Adipocyte (in vitro differentiated cells): Measurements from ENCODE around the gene INPP4A.

Source experiments
- DNase-seq: peaks from one replicate; pipeline ENCODE4 v3.0.0-alpha.2; 2015; ENCODE audit warnings: low read depth
- H3K27me3 ChIP-seq: replicated peaks from 2 replicates; pipeline ENCODE4 v1.7.0; 2013; ENCODE audit warnings: mild to moderate bottlenecking, low read length, moderate library complexity; ENCODE audit not compliant: control insufficient read depth, insufficient read depth
- H3K36me3 ChIP-seq: 2 replicates; pipeline ENCODE4 v1.7.0; 2013; ENCODE audit warnings: low read length, mild to moderate bottlenecking, moderate library complexity; ENCODE audit not compliant: control insufficient read depth, insufficient read depth, severe bottlenecking
- H3K4me1 ChIP-seq: 2 replicates; pipeline ENCODE4 v1.7.0; 2013; ENCODE audit warnings: mild to moderate bottlenecking, low read length, moderate library complexity; ENCODE audit not compliant: control insufficient read depth, insufficient read depth
- H3K4me3 ChIP-seq: 2 replicates; pipeline ENCODE4 v1.7.0; 2013; ENCODE audit warnings: mild to moderate bottlenecking, low read length, moderate library complexity
- H3K9ac ChIP-seq: 2 replicates; pipeline ENCODE4 v1.7.0; 2013; ENCODE audit warnings: mild to moderate bottlenecking, low read length, moderate library complexity
- H3K9me3 ChIP-seq: 2 replicates; pipeline ENCODE4 v1.7.0; 2013; ENCODE audit warnings: mild to moderate bottlenecking, low read length, moderate library complexity; ENCODE audit not compliant: control insufficient read depth

Gene INPP4A

GRCh38 chr2:98608116-98608961, 163.7 kb downstream of the INPP4A start, which contains the start of the genes COA5 and UNC50:
Gene COA5, minus strand, starts transcription at chr2:98608512. Its CDS starts 107 bp downstream, at chr2:98608405.
Gene UNC50, plus strand, starts transcription at chr2:98608589. Its CDS starts 1,171 bp downstream, at chr2:98609760.
- peak; percentile 97 for DNase-seq
- Histone ChIP-seq H3K9ac (peak within 1 kb of the TSS; percentile 98), H3K27me3 (no peaks in the 10 kb centered on the region)

GRCh38 chr2:98608962-98609604, 164.4 kb downstream of the INPP4A start:
- H3K36me3 ChIP-seq = peaks cover 39% of the 10 kb centered on the region
- H3K4me1 ChIP-seq = peaks cover 33% of the 10 kb centered on the region
- H3K9ac ChIP-seq = peak overlapping the region; percentile 98
- H3K9me3 ChIP-seq = no peaks in the 10 kb centered on the region
- DNase-seq = peak; percentile 65
- peak overlapping the region; percentile 92 for H3K4me3 ChIP-seq
- no peaks in the 10 kb centered on the region for H3K27me3 ChIP-seq

More at GRCh38 chr2:98608116-98608961, 163.7 kb downstream of the INPP4A start, which contains the start of the genes COA5 and UNC50:
- Histone ChIP-seq H3K36me3 (peaks cover 38% of the 10 kb centered on the region), H3K4me1 (peaks cover 33% of the 10 kb centered on the region), H3K4me3 (peak within 1 kb of the TSS; percentile 92), H3K9me3 (no peaks in the 10 kb centered on the region)

GRCh38 chr2:98614024-98614739, 169.5 kb downstream of the INPP4A start:
- H3K9me3 ChIP-seq = no peaks in the 10 kb centered on the region
- H3K27me3 ChIP-seq = no peaks in the 10 kb centered on the region
- peaks cover 86% of the 10 kb centered on the region for H3K36me3 ChIP-seq
- no peak overlapping the region for H3K4me3 ChIP-seq
- DNase-seq = no peak
- peaks cover 18% of the 10 kb centered on the region for H3K4me1 ChIP-seq
- no peak overlapping the region for H3K9ac ChIP-seq

GRCh38 chr2:98615481-98615880, 170.8 kb downstream of the INPP4A start:
- no peak for DNase-seq
- Histone ChIP-seq H3K36me3 (peaks cover 82% of the 10 kb centered on the region), H3K4me1 (peaks cover 6% of the 10 kb centered on the region), H3K9ac (no peak overlapping the region), H3K4me3 (no peak overlapping the region), H3K27me3 (no peaks in the 10 kb centered on the region), H3K9me3 (no peaks in the 10 kb centered on the region)

DNA sequence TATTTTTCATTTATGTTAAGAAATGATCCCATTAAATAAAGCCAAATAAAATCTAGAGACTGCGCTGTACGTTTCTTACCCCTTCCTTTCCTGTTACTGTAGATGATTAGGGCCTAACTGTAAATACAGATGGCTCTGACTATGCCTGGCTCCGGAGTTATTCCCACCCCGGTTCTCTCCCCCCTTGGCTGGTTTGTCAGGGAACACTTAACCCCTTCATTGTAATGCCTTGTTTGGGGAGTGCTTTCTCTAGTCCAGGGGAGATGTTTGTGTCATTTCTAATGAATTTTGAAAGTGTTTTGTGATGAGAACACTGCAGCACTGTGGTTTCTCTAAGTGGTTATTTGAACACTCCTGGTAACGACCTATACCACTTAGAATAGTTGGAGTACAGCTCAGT, 172.5 kb downstream of the INPP4A start:
- Histone ChIP-seq H3K9ac (no peak overlapping the region), H3K4me1 (no peaks in the 10 kb centered on the region), H3K36me3 (peaks cover 72% of the 10 kb centered on the region), H3K27me3 (no peaks in the 10 kb centered on the region), H3K9me3 (no peaks in the 10 kb centered on the region), H3K4me3 (no peak overlapping the region)
- DNase-seq = no peak

DNA sequence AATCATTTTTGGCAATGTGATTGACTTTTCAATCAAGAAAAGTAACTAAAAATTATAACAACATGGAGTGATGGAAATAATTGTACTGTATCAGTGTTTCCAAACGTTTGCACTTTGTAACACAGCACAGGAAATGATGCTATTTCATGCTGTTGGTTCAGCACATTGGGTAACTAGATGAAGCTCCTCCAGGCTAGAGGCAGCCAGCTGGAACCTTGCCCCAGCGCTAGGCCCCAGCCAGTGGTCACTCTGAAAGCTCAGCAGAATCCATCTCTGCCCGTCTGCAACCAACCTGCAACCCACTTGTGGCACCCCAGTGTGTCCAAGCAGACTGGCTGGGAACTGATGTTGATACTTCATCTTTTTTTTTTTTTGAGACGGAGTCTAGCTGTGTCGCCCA, 179.0 kb downstream of the INPP4A start:
- Histone ChIP-seq H3K9ac (no peak overlapping the region), H3K27me3 (no peaks in the 10 kb centered on the region), H3K4me1 (no peaks in the 10 kb centered on the region), H3K36me3 (peaks cover 10% of the 10 kb centered on the region), H3K4me3 (no peak overlapping the region), H3K9me3 (peaks cover 5% of the 10 kb centered on the region)
- DNase-seq = peak; percentile 31

- H3K36me3 ChIP-seq = no peaks in the 10 kb centered on the region
- peaks cover 3% of the 10 kb centered on the region for H3K27me3 ChIP-seq
- H3K9me3 ChIP-seq = peaks cover 5% of the 10 kb centered on the region
- H3K4me3 ChIP-seq = no peak overlapping the region
- H3K4me1 ChIP-seq = no peaks in the 10 kb centered on the region
- no peak for DNase-seq
- H3K9ac ChIP-seq = no peak overlapping the region
These were observed 187.7 kb downstream of the INPP4A start for GRCh38 chr2:98632351-98632750.

- H3K4me3 ChIP-seq = no peak overlapping the region
- no peaks in the 10 kb centered on the region for H3K4me1 ChIP-seq
- H3K9ac ChIP-seq = no peak overlapping the region
- no peaks in the 10 kb centered on the region for H3K9me3 ChIP-seq
- DNase-seq = peak; percentile 28
- H3K36me3 ChIP-seq = no peaks in the 10 kb centered on the region
- peaks cover 3% of the 10 kb centered on the region for H3K27me3 ChIP-seq
These were observed 189.9 kb downstream of the INPP4A start for GRCh38 chr2:98634406-98635092.

GRCh38 chr2:98637401-98638147, 192.9 kb downstream of the INPP4A start:
- no peaks in the 10 kb centered on the region for H3K36me3 ChIP-seq

DNA sequence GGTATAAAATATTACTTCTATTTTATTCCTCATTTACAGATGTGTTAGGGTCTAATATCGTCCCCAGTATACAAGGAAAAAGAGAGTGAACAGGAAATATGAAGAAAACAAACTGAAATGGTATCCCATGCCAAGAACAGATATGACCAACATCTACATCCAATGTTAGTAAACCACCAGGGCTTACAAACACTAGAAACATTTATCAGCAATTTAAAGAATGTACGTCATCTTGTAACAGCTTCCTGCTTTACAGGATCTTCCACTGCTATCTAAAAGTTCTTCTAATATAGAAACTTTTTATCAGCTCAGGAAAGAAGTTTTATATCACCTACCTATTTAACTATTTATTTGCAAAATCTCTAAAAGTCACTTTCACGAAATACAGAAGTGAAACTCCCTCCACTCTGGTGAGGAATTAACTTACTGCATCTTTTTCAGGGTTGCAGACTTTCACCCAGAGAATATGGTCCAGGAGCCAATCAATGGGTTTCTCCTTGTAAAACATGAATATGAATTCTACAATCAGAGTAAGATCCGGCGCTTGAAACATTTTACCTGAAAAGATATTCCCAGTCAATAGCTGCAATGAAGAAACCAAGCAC, 198.9 kb downstream of the INPP4A start:
- H3K9me3 ChIP-seq = no peaks in the 10 kb centered on the region
- no peaks in the 10 kb centered on the region for H3K27me3 ChIP-seq
- H3K36me3 ChIP-seq = no peaks in the 10 kb centered on the region
- no peaks in the 10 kb centered on the region for H3K4me1 ChIP-seq
- H3K9ac ChIP-seq = no peak overlapping the region
- peak; percentile 15 for DNase-seq
- H3K4me3 ChIP-seq = no peak overlapping the region

More at GRCh38 chr2:98637401-98638147, 192.9 kb downstream of the INPP4A start:
- no peak for DNase-seq
- Histone ChIP-seq H3K9ac (no peak overlapping the region), H3K4me3 (no peak overlapping the region), H3K27me3 (peaks cover 3% of the 10 kb centered on the region), H3K4me1 (no peaks in the 10 kb centered on the region), H3K9me3 (no peaks in the 10 kb centered on the region)
